SIG-M5 treated with dmso at 0.1 percent for 504 hours (cell line): ENCODE measurements around the gene SPAG16.

Experiments
- DNase-seq: peaks from one replicate; lab custom pipeline; 2025; ENCODE audit not compliant: unreplicated experiment; lab: John Stamatoyannopoulos, UW

Gene SPAG16

GRCh38 chr2:213544940-213545339 lies 260.7 kb downstream of the SPAG16 start:
- DNase-seq = no peak

DNA sequence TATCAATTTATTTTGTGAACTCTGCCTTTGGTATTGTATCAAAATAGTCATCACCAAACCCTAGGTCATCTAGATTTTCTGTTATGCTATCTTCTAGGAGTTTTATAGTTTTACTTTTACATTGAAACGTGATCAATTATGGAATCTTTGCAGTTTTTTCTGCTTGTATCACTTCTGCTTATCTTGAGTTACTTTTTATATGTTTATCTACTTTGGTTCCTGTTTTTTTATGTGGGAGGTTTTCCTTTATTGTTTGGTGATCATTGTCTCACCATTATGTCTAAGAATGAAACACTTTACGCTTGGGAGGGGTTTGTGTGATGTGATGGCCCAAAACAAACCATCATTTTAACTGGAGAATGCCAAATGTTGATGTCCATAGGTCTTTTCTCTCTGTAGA lies 261.2 kb downstream of the SPAG16 start:
- no peak for DNase-seq

DNA sequence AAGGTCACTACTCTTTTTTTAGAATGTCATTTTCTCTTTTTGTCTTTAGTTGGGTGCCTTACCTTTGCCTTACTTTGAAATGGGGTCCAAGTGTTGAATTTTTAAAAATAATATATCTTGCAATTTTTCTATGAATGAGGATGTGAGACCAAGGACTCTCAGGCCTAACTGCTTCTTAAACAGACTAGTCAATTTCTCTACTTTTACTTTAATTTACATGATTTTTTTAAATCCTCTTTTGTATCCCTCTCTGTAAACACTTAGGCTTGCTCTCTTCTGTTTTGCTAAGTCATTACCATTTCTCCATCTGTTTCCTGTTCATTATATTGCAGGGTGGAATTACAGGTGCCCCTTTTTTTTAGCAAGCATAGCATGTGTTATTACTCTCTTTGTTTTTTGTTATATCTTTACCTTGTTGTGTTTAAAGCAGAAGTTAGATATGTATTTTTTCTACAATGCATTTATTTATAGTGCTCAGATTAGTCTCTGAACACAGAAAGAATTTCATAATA lies 261.8 kb downstream of the SPAG16 start:
- DNase-seq = no peak

- no peak for DNase-seq
Measured at GRCh38 chr2:213551526-213551925, 267.3 kb downstream of the SPAG16 start.

GRCh38 chr2:213559053-213559452 lies 274.8 kb downstream of the SPAG16 start:
- no peak for DNase-seq

DNA sequence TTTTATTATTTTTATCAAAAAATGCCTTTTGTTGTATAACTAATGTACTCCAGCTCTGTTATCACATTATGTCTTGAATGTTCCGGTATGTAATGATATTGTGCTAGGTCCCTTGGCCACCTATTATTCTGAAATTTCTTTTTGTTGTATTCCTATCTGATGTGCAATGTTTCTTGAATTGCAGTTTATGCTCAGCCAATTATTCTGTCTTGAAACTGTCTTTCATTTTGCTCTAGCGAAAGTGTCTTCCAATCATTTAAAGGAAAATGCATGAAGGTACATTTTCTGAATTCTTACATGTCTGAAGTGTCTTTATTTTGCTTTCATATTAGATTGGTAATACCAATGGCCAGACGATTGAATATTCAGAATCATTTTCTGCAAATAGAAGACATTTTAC lies 277.5 kb downstream of the SPAG16 start:
- DNase-seq = no peak

- no peak for DNase-seq
Measured at GRCh38 chr2:213562539-213563180, 278.4 kb downstream of the SPAG16 start.

GRCh38 chr2:213566846-213567245 lies 282.6 kb downstream of the SPAG16 start:
- DNase-seq = no peak

- DNase-seq = no peak
Measured at GRCh38 chr2:213609570-213610170, 325.4 kb downstream of the SPAG16 start.

DNA sequence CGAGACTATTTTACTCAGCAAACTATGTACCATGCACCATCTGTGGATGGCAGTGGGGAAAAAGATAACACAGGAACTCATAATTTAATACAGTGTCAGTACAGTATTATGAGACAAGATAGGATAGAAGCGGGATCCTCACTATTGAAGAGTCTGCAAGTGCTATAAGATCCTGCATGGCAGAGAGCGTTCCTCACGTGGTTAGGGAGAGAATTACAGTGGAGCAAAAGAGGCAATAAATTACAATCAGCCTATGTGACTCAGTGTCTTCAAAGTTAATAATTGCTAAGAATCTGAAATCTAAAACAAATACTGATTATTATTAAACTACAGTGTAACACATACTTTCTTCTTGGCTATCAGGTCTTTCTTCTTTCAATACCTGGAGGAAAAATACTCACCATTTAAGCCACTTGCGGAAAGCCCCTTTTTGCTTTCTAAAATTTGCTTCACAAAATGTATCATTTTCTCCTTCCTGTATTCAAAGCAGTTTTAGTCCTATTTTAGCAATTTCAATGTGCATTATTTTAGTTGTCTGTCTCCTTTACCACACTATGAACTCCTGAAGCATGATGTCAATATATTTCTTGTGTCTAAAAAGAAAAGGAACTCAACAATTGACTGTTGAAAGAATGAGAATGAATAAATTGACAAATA lies 342.9 kb downstream of the SPAG16 start:
- DNase-seq = no peak

GRCh38 chr2:213627835-213628460 lies 343.7 kb downstream of the SPAG16 start:
- DNase-seq = no peak

GRCh38 chr2:213640738-213641425 lies 356.6 kb downstream of the SPAG16 start:
- DNase-seq = no peak

- no peak for DNase-seq
Measured at GRCh38 chr2:213644926-213645325, 360.7 kb downstream of the SPAG16 start.

- DNase-seq = no peak
Measured at GRCh38 chr2:213649176-213649575, 364.9 kb downstream of the SPAG16 start.

- no peak for DNase-seq
Measured at GRCh38 chr2:213664817-213665216, 380.6 kb downstream of the SPAG16 start.

DNA sequence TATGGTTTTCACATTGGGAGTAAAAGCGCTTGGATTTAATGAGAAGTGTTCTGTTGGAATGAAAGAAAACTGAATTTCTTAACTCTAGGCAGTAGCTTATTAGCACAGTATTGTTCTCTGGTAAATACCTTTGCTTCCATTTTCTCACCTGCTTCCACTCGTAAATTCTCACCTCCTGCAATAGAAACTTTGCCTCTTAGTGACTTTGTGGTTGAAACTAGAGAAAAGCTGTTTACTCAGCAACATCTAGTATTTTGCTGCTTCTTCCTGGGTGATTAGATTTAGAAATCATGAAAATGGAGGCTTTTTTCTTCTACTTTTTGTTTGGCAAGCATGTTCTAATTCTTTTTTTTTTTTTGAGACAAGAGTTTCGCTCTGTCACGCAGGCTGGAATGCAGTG lies 385.4 kb downstream of the SPAG16 start:
- no peak for DNase-seq

- no peak for DNase-seq
Measured at GRCh38 chr2:213678437-213679218, 394.4 kb downstream of the SPAG16 start.

GRCh38 chr2:213679894-213680293 lies 395.6 kb downstream of the SPAG16 start:
- DNase-seq = no peak

DNA sequence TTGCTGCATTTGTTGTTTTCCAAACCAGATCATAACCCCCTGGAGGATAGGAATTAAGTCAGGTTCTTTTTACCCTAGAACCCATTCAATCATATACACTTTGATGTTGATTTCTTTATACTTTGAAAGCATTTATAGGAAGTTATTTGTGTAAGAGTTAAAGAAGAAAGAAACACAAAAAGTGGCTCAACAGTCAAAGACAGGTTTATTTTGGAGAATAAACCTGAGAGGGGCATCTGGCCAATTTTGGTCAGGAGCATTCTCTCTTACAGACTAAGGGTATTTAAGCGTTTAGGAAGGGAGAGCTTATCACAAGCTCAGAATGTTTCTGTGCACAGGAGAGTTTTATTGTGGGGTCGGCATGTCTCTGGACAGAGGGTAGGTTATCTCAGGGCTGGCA lies 398.0 kb downstream of the SPAG16 start:
- no peak for DNase-seq

DNA sequence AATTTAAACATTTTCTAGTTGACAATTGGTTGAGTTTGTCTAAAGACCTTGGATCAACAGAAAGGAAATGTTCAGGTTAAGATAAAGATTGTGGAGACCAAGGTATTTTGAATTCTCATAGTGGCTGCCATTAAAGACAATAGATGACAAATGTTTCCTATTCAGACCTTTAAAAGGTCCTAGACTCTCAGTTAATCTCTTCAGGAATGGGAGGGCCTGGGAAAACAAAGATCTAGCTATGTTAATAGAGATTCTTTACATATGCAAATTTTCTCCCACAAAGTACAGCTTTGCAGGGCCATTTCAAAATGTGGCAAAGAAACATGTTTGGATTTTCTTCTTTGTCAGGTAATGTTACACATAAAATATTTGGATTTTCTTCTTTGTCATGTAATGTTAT lies 403.9 kb downstream of the SPAG16 start:
- DNase-seq = no peak
